Small intestine (tissue), 7 donors: ENCODE results near the gene TMED10. TPM values are rescaled to one million over a fixed set of nuclear protein-coding genes. Genes with fewer than 3 reads are reported as not detected.
"Not testable (repeated sequence)": the region's sequence is repeated elsewhere in the genome, so short reads cannot be mapped to it uniquely, and the experiment has no call there.

ENCODE experiments used
- DNase-seq, 2 donors: peaks; one replicate each; pipeline versions ENCODE4 v3.0.0 to v3.0.0-alpha.2; 2013
- FAIRE-seq: peaks from 2 replicates; lab custom pipeline; 2012; peaks lifted over from hg19 to GRCh38; lab: Jason Lieb, UNC
- H3K27ac ChIP-seq, 3 donors: one replicate each; pipeline ENCODE4 v1.5.1; 2013; ENCODE audit warnings: low read length in 2 of 3, mild to moderate bottlenecking in 2 of 3, control low read depth in 1 of 3, inconsistent platforms in 1 of 3, low read depth in 1 of 3, moderate library complexity in 1 of 3
- H3K27me3 ChIP-seq, 3 donors: one replicate each; pipeline ENCODE4 v1.6.1; 2013; ENCODE audit warnings: low read length in 3 of 3, inconsistent platforms in 1 of 3; ENCODE audit not compliant: control insufficient read depth in 3 of 3, insufficient read depth in 3 of 3
- H3K36me3 ChIP-seq, 3 donors: one replicate each; pipeline ENCODE4 v1.6.1; 2013; ENCODE audit warnings: low read length in 3 of 3, inconsistent platforms in 1 of 3, low read depth in 1 of 3, mild to moderate bottlenecking in 1 of 3, moderate library complexity in 1 of 3; ENCODE audit not compliant: control insufficient read depth in 3 of 3, insufficient read depth in 2 of 3
- H3K4me1 ChIP-seq, 3 donors: one replicate each; pipeline ENCODE4 v1.6.1; 2013; ENCODE audit warnings: low read length in 2 of 3, inconsistent platforms in 1 of 3, low read depth in 1 of 3, mild to moderate bottlenecking in 1 of 3, moderate library complexity in 1 of 3; ENCODE audit not compliant: control insufficient read depth in 3 of 3, insufficient read depth in 2 of 3
- H3K4me3 ChIP-seq, 3 donors: one replicate each; pipeline ENCODE4 v1.5.1; 2013; ENCODE audit warnings: low read length in 3 of 3, control low read depth in 1 of 3, inconsistent platforms in 1 of 3, low read depth in 1 of 3, mild to moderate bottlenecking in 1 of 3, moderate library complexity in 1 of 3
- H3K9me3 ChIP-seq, 2 donors: one replicate each; pipeline ENCODE4 v1.6.1; 2013; ENCODE audit warnings: low read depth in 1 of 2, low read length in 1 of 2; ENCODE audit not compliant: control insufficient read depth in 2 of 2, insufficient read depth in 1 of 2
- WGBS, 3 donors: extraction: QIAGEN DNeasy Blood & Tissue Kit; methylation state at CpG; one replicate each; pipeline ENCODE4 v1.1.7; 2013; 5-methylcytosine and 5-hydroxymethylcytosine counted together
- polyA plus RNA-seq, 4 donors: library from polyadenylated mRNA; stranded (reverse) in 3 of 4; unstranded in 1 of 4; fragments of 200-250 nt in 3 of 4; fragments of 120-200 nt in 1 of 4; gene quantifications; one replicate each; pipeline versions ENCODE4 v1.2.1 to v1.2.3, GENCODE V29; 2013
- donor health status: healthy with polysubstance abuse.
- donor health status: control.
- donor health status: control.
- donor health status: Bipolar disorder and iron deficiency.
- donor health status: healthy.

The TMED10 gene
- polyA plus RNA-seq, 4 donors = 26.4 to 260 (median 135) TPM

DNA sequence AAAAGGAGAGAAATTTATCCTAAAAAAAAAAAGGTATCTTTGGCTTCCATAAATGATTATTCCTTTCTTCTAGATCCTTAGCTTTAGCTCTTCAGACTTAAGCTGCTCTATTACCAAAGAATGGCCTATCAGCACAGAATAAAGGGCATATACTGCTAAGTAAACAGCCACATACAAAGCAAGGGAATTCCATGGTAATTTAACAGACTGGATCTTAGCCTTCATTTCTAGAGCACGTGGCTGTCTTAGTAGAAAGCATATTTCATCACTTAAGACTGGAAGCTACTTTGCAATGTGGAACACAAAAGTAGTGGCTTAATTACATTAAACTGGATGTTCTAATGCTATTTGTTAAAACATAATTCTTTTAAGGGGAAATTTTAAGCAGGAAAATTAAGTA lies 23.1 kb downstream of the TMED10 start:
- WGBS, 3 donors = 43 to 63% (median 58%) methylated on average over 1 of the region's 1 CpG
- Histone ChIP-seq H3K36me3 (peaks cover 8 to 21% (median 9%) of the 10 kb centered on the region in 3 donors), H3K4me1 (peaks cover 0 to 5% (median 0%) of the 10 kb centered on the region in 3 donors), H3K27me3 (no peaks in the 10 kb centered on the region), H3K27ac (no peak overlapping the region), H3K9me3 (no peaks in the 10 kb centered on the region), H3K4me3 (no peak overlapping the region)
- no peak for FAIRE-seq
- DNase-seq = peak in 1 of 2 donors; percentile 66

GRCh38 chr14:75151851-75152250 lies 24.6 kb downstream of the TMED10 start:
- H3K27me3 ChIP-seq = no peaks in the 10 kb centered on the region
- DNase-seq (no peak), FAIRE-seq (no peak)
- no peak overlapping the region for H3K27ac ChIP-seq
- no peak overlapping the region for H3K4me3 ChIP-seq
- H3K36me3 ChIP-seq = peaks cover 8 to 25% (median 9%) of the 10 kb centered on the region in 3 donors
- 72 to 91% (median 82%) methylated on average over 1 of the region's 1 CpG for WGBS, 3 donors
- H3K4me1 ChIP-seq = peaks cover 0 to 5% (median 0%) of the 10 kb centered on the region in 3 donors
- no peaks in the 10 kb centered on the region for H3K9me3 ChIP-seq

- not testable (repeated sequence) for DNase-seq, H3K4me1 ChIP-seq, H3K27me3 ChIP-seq, H3K27ac ChIP-seq, H3K4me3 ChIP-seq, H3K9me3 ChIP-seq, FAIRE-seq
- H3K36me3 ChIP-seq = peaks cover 8 to 25% (median 13%) of the 10 kb centered on the region in 3 donors
- WGBS, 3 donors = 76 to 87% (median 78%) methylated on average over 6 of the region's 6 CpGs
Measured at GRCh38 chr14:75150637-75151036, 25.8 kb downstream of the TMED10 start.

DNA sequence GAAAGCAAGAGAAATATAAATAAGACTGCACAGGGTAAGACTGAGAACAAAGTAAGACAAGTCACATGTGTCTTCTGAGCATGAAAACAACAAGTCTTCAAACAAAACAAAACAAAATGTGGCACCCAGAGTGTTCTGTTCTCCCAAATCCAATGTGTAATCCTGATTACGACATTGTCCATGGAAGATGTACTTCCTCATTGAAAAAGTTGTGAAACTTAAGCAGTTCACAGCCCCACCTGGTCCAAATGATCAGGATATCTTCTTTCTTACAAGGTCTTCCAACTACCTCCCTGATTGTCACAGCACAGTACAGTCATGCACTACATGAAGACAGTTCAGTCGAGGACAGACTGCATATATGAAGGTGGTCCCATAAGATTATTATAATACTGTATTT lies 26.3 kb downstream of the TMED10 start:
- no peak for FAIRE-seq

GRCh38 chr14:75147423-75148071 lies 28.9 kb downstream of the TMED10 start:
- Histone ChIP-seq H3K27me3 (no peaks in the 10 kb centered on the region), H3K4me1 (peaks cover 0 to 4% (median 2%) of the 10 kb centered on the region in 3 donors), H3K27ac (peak overlapping the region in 2 of 3 donors; percentile 39 to 44), H3K9me3 (no peaks in the 10 kb centered on the region), H3K4me3 (no peak overlapping the region), H3K36me3 (peaks cover 10 to 37% (median 13%) of the 10 kb centered on the region in 3 donors)
- FAIRE-seq (no peak), DNase-seq (peak in 1 of 2 donors; percentile 49)
- 66 to 83% (median 79%) methylated on average over 13 of the region's 13 CpGs for WGBS, 3 donors

More for the DNA sequence above, 26.3 kb downstream of the TMED10 start:
- Histone ChIP-seq H3K27ac (no peak overlapping the region), H3K9me3 (no peaks in the 10 kb centered on the region), H3K4me1 (peaks cover 0 to 5% (median 0%) of the 10 kb centered on the region in 3 donors), H3K4me3 (no peak overlapping the region), H3K27me3 (no peaks in the 10 kb centered on the region), H3K36me3 (peaks cover 8 to 30% (median 13%) of the 10 kb centered on the region in 3 donors)
- 72 to 85% (median 81%) methylated on average over 2 of the region's 2 CpGs for WGBS, 3 donors
- DNase-seq = no peak

DNA sequence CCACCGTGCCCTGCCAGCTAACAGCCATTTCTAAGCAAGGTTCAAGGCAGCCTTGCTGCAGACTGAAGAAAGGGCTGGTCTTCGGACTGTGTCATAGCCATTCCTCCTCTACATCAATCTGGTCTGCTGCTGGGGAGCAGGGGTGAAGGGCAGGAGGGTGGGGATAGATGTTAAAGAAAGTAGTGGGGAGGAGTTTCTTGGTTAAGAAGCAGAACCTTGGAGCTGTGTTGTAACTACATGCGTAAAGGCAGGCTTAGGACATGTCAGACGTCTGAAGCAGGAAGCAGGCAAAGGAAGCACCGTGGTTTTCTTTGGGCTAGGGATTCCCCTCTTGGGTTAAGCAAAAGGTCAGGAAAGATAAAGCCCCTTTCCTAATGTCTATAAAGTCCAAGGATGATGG lies 31.5 kb downstream of the TMED10 start:
- Histone ChIP-seq H3K9me3 (no peaks in the 10 kb centered on the region), H3K4me3 (no peak overlapping the region), H3K27ac (peak overlapping the region in 1 of 3 donors; percentile 22), H3K27me3 (no peaks in the 10 kb centered on the region), H3K36me3 (peaks cover 9 to 38% (median 9%) of the 10 kb centered on the region in 3 donors), H3K4me1 (peaks cover 3 to 5% (median 4%) of the 10 kb centered on the region in 3 donors)
- FAIRE-seq (no peak), DNase-seq (no peak)
- 70 to 89% (median 70%) methylated on average over 5 of the region's 5 CpGs for WGBS, 3 donors

GRCh38 chr14:75143761-75144527 lies 32.5 kb downstream of the TMED10 start:
- 55 to 69% (median 60%) methylated on average over 9 of the region's 9 CpGs for WGBS, 3 donors
- Histone ChIP-seq H3K4me1 (peaks cover 3 to 5% (median 4%) of the 10 kb centered on the region in 3 donors), H3K36me3 (peaks cover 5 to 32% (median 6%) of the 10 kb centered on the region in 3 donors), H3K27me3 (no peaks in the 10 kb centered on the region), H3K4me3 (no peak overlapping the region), H3K9me3 (no peaks in the 10 kb centered on the region), H3K27ac (peak overlapping the region; percentile 19 to 64 (median 34))
- DNase-seq = peak in 1 of 2 donors; percentile 61
- FAIRE-seq = no peak

DNA sequence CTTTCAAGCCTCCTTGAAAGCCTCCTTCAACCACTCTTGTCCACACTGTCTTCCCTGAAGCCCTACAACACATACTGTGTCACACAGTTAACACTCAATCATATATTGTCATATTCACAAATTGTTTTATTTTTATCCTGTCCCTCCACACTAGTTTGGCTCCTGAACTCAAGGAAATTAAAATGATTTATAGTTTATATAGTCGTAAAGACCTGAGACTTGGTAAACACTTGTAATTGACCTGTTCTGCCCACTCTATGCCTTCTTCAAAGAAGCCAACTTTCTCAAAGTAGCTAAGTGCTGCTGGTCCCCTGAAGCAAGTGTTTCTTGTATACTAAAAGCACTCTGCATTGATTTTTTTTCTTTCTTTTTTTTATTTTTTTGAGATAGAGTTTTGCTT lies 33.9 kb downstream of the TMED10 start:
- Histone ChIP-seq H3K27ac (peak overlapping the region in 1 of 3 donors; percentile 36), H3K9me3 (no peaks in the 10 kb centered on the region), H3K4me1 (peaks cover 5 to 7% (median 6%) of the 10 kb centered on the region in 3 donors), H3K36me3 (peaks cover 2 to 30% (median 4%) of the 10 kb centered on the region in 3 donors), H3K4me3 (no peak overlapping the region), H3K27me3 (no peaks in the 10 kb centered on the region)
- no peak for FAIRE-seq
- DNase-seq = no peak
- WGBS, 3 donors = 11 to 26% (median 26%) methylated on average over 1 of the region's 1 CpG
